GM21390 (cell line): Measurements from ENCODE around the gene PCBP1.
"Not testable (repeated sequence)": the region's sequence is repeated elsewhere in the genome, so short reads cannot be mapped to it uniquely, and the experiment has no call there.

Experiments
- ATAC-seq: cut with Tn5 transposase; IDR thresholded peaks from one replicate; pipeline ENCODE4 v1.9.1; 2021; ENCODE audit not compliant: unreplicated experiment

PCBP1 gene

DNA sequence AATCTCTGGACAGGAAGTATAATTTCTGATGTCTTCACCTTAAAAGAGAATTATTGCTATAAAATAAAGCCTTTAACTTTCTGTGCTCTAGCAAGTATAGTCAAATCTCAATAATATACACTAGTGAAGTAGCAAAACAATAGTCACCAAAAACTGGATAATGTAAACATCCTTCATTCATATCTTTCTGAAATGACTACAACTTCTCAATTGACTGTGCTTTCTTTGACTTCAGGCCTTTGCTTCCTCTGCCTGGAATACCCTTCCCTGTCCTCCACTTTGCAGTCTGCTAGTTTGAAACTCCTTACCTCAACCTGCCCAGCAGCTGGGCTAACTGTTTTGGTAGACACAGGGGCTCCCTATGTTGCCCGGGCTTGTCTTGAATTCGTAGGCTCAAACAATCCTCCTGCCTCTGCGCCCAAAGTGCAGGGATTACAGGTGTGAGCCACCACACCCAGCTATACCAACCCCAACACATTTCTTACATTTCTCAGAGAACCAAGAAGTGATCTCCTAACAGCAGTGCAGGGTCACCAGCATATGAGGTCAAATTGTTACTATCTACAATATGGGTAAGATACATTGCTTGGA lies 6.6 kb upstream of the PCBP1 start:
- ATAC-seq, result no peak

DNA sequence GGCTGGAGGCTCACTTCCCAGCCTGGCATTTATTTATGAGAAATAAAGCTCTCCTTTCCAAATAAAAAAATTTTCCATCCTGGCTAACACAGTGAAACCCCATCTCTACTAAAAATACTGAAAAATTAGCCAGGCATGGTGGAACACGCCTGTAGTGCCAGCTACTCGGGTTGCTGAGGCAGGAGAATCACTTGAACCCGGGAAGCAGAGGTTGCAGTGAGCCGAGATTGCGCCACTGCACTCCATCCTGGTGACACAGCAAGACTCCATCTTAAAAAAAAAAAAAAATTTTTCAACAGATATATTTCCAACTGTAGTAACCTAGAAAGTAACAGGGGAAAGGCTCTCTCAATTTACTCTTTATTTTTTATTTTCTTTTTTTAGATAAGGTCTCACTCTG lies 6.1 kb upstream of the PCBP1 start:
- no peak for ATAC-seq

DNA sequence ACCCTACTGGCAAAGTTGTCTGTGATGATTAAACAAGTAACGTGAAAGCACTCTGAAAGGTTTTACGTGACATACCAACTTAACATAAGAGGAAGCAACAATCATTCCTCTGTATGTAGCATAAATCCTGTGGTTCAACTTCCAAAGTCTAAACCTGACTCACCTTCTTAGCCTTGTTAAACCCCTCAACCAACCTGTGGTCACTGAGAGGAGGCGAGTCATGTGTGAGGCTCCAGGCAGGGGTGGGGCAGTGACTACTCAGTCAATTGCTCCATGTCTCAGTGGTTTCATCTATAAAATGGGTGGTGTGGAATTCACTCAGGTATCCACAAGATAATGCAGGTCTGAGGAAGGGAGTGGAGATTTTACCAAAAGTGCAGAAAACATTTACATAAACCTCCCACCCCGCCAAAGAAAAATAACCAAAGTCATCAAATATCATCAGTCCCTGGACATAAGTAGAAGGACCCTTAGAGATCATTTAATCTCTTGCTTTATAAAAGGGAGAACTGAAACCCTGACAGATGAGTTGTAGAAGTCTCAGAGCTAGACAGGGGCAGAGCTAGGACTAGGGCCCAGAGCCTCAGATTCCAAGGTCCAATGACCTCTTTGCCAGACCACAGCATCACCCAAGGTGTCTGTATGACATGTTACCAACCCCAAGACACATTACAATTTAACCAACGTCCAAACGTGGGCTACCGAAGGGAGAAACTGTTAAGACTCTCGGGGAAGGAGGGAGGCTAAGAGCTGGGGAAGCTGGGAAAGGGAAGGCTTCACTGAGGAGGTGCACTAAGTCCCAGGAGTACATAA lies 3.7 kb upstream of the PCBP1 start:
- ATAC-seq, result peak; percentile 44

DNA sequence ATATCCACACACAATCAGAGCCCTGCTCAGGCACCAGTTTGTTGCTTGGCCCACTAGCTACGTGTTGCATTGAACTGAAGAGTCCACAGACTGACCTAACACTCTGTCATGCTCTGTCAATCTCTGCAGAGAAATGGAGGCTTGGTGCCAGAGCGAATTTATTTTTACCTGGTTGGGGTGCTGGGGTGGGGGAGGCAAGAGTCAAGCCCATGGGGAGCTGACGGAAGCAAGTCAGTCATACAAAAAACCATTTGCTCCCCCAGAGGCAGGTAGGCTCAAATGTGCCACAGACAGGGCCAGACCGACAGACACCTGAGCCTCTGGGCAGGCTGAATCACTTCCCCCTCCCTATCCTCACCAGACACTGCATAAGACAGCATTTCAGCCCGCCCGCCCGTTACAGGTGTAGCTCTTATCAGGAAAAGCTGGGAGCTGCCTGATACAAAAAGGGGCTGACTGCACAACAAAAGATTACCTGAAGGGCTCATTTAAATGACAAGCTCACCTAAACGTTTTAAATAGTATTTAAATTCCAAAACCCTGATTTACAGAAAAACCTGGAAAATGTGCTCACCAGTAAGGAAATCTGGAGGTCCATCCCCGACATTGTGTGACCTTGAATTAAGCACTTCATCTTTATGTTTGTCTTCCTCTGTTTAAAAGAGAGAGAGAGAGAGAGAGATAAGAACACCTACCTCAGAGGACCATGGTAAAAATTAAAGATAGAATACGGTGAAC lies 2.1 kb upstream of the PCBP1 start:
- ATAC-seq, result no peak

DNA sequence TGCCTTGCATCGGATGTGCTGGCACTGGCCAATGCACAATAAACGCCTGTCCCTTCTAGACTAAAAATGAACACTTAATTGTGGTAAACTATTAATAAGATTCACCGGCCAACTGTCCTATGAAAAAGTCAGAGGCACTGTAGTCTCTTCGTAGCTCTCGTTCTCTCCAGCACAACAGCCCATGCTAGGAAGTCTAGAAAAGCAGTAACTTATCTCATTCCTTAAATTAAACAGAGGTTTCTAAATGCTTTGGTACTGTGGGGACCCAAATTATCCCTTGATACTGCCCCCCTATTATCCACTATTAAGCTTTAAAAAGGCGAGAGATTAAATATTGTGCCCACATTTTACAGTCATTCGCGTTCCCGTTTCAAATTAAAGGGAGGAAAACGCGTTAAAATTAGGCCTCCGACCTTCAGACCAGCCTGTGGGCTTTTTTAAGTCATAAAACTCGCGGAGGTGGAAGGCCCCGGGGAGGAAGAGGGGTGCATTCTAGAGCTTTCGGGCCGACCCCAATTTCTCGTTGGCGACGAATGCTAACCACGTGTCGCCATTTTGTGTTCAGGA lies 1.5 kb upstream of the PCBP1 start:
- ATAC-seq, result no peak

DNA sequence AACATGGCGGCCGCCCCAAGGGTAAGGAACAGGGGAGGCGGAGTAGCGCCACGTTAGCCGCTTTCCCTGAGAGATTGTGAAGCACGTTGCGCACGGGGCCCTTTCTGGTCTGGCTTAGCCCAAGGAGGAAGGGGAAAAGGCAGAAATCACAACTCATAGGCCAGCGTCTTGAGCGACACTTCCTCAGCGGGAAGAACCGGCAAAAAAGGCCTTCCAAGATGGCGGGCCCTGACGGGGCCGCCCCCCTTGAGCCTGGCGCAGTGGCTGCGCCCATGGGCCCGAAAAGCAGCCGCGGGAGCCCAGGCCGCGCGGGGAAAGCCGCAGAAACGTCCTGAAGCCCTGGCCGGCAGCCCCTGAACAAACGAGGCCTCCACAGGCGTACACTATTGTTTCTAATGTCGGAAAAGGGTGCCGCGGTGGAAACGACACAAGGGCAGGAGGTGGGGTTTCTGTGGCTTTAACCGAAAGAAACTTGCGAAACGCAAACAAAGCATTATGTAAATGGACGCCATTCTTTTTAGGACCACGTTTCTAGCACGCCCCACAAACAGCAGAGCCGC lies 919 bp upstream of the PCBP1 start:
- peak; percentile 38 for ATAC-seq

DNA sequence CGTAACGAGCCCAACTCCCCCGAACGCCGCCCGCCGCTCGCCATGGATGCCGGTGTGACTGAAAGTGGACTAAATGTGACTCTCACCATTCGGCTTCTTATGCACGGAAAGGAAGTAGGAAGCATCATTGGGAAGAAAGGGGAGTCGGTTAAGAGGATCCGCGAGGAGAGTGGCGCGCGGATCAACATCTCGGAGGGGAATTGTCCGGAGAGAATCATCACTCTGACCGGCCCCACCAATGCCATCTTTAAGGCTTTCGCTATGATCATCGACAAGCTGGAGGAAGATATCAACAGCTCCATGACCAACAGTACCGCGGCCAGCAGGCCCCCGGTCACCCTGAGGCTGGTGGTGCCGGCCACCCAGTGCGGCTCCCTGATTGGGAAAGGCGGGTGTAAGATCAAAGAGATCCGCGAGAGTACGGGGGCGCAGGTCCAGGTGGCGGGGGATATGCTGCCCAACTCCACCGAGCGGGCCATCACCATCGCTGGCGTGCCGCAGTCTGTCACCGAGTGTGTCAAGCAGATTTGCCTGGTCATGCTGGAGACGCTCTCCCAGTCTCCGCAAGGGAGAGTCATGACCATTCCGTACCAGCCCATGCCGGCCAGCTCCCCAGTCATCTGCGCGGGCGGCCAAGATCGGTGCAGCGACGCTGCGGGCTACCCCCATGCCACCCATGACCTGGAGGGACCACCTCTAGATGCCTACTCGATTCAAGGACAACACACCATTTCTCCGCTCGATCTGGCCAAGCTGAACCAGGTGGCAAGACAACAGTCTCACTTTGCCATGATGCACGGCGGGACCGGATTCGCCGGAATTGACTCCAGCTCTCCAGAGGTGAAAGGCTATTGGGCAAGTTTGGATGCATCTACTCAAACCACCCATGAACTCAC lies 673 bp downstream of the PCBP1 start:
- no peak for ATAC-seq

DNA sequence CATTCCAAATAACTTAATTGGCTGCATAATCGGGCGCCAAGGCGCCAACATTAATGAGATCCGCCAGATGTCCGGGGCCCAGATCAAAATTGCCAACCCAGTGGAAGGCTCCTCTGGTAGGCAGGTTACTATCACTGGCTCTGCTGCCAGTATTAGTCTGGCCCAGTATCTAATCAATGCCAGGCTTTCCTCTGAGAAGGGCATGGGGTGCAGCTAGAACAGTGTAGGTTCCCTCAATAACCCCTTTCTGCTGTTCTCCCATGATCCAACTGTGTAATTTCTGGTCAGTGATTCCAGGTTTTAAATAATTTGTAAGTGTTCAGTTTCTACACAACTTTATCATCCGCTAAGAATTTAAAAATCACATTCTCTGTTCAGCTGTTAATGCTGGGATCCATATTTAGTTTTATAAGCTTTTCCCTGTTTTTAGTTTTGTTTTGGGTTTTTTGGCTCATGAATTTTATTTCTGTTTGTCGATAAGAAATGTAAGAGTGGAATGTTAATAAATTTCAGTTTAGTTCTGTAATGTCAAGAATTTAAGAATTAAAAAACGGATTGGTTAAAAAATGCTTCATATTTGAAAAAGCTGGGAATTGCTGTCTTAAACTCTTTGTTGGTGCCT lies 1.4 kb downstream of the PCBP1 start:
- no peak for ATAC-seq

DNA sequence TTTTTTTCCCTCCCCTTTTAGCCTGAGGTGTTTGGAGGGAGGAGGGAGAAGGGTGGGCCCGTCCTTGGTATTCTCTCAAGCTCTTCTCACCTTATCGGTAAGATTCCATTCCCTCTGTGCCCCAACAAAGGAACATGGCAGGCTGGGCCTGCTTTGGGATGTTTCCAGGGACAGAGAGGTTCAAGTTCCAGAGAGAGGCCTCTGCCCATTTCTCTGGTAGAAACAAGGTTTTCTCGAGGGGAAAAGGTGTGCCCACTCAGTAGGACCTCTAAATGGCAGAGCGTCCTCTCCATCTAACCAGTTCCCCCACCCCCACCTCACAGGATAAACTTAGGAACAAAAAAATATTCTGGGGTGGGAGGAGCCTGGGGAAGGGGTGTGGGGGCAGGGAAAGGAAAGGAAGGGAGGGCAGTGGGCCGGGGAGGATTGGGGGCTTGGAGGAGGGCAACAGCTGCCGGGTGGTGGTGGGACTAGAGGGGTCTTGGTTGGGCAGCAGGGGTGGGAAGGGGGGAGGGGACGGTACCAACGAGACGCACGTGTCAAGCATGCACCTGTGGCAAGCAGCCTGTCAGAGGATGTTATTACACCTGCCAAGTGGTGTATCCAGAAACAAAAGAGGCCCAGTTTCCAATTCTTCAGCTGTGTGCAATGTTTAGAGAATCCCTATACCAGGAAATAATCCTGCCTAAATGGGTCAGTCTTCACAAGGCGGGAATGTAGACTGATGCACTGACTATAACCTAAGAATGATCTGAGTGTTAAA lies 2.1 kb downstream of the PCBP1 start:
- ATAC-seq, result no peak

DNA sequence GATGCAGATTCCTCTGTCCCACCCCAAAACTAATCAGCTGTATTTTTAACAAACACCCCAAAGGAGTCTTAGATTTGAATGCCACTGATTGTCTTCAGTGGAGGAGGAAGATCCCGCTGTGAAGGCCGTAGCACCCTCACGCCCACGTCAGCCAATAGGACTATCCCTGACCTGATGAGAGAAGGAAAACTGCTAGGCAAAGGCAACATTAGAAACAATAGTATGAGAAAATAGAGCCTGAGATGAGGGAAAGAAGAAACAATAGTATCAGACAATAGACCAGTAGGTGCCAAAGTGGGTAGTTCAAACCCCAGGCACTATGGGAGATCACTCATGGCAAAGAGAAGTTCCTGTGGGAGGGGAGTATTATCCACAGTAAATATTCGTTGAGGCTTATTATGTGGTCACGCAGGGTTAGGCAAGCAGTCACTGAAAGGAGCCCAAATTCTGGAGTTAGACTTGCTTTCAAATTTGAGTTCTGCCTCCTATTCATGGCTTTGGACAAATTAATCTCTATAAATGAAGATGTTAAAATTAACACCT lies 2.8 kb downstream of the PCBP1 start:
- no peak for ATAC-seq

DNA sequence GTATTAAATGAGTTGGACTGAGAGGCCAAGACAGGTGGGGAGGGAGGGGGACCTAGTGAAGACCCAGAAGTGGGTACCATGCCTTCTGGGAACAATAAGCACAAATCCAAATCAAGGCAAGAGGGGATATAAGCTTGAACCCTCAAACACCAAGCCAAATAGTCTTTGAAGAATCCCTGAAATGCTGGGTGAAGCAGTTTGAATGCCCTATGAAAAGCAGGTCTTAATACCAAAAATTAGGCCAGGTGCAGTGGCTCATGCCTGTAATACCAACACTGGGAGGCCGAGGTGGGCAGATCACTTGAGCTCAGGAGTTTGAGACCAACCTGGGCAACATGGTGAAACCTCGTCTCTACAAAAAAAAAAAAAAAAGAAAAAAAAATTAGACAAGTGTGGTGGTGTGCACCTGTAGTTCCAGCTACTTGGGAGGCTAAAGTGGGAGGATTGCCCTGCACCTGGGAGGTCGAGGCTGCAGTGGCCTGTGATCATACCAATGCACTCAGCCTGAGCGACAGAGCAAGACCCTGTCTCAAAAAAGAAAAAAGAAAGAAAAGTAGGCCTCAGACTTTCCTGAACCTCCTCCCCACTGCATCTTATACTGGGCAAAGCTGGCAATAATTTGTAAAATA lies 3.5 kb downstream of the PCBP1 start:
- ATAC-seq, result no peak

DNA sequence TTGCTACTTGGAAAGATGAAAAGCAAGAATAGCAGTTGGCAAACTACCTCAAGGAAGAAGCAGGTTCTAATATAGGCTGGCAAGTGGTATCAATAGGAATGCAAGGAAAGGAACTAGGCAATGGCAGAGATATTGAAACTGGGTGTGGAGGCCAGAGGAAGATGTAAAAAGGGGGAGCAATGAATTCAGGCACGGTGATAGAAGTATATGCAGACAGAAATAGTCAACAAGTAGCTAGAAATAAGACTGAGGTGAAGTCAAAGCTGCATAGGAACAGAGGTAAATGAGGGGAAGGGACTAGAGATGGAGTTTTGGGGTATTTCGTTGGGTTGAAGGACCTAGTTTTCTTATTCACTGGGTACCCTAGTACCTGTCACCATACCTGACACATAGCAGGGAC lies 4.1 kb downstream of the PCBP1 start:
- no peak for ATAC-seq

DNA sequence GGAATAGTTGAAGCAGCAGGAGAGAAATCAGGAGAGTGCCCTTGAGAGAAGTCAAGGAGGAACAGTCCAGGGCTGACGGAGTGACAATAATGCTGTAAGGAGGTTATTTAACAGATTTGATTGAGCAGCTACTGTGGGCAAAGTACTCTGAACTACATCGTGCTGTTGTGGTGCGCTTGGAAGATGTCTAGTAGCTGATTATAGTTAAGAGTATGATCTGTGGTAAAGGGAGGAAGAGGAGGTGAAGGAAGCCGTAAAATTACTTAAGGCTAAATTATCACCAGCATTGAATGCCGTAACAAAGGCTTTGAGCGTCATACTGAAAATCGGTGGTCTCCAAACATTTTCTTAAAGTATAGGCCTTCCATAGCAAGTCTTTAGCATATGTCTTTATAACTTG lies 4.5 kb downstream of the PCBP1 start:
- ATAC-seq, result no peak

DNA sequence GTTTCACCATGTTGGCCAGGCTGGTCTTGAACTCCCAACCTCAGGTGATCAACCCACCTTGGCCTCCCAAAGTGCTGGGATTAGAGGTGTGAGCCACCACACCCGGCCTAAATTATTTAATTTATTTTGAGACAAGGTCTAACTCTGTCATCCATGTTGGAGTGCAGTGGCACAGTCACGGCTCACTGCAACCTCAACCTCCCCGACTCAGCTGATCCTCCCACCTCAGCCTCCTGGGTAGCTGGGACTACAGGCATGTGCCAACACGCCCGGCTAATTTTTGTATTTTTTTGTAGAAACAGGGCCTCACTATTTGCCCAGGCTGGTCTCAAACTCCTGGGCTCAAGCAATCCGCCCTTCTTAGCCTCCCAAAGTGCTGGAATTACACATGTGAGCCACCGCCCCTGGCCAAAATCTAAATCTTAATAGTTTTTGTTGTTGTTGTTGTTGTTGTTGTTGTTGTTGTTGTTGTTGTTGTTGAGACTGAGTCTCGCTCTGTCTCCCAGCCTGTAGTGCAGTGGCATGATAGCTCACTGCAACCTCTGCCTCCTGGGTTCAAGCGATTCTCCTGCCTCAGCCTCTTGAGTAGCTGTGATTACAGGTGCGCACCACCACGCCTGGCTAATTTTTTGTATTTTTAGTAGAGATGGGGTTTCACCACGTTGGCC lies 5.4 kb downstream of the PCBP1 start:
- ATAC-seq, result not testable (repeated sequence)

DNA sequence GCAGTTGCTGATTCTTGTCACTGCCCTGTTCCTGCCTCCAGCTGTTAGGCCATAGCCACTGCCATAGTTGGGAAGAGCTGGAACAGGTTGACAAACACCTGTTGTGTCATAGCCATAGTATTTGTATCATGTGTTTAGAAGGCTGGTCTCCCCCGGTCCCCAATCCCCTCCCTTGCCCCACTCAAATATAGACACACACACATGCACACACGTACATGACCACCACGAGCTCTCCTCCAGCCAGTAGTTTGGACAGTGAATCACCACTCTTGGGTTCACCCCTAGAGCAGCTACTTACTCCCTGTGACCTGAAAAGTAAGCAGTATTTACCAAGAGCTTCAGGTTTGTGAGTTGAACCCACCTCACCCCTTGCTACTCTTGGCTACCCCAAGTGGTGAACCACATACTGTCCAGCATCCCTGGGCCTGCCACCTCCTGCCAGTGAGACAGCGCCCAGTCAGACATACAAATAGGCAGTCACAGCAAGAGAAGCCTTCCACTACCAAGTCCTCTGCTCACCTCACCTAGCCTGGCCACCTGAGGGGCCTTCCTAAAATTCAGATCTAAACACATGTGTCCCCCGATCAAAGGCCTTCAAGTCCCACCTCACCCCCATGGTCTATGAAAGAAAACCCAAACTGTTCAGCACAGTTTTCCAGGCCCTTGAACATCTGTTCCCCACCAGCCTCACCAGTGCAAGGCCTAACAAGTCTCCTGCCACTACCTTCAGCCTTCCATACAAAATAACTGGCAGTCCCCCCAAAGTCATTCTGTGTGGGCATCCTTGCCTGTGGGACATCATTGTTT lies 7.1 kb downstream of the PCBP1 start:
- ATAC-seq, result no peak

DNA sequence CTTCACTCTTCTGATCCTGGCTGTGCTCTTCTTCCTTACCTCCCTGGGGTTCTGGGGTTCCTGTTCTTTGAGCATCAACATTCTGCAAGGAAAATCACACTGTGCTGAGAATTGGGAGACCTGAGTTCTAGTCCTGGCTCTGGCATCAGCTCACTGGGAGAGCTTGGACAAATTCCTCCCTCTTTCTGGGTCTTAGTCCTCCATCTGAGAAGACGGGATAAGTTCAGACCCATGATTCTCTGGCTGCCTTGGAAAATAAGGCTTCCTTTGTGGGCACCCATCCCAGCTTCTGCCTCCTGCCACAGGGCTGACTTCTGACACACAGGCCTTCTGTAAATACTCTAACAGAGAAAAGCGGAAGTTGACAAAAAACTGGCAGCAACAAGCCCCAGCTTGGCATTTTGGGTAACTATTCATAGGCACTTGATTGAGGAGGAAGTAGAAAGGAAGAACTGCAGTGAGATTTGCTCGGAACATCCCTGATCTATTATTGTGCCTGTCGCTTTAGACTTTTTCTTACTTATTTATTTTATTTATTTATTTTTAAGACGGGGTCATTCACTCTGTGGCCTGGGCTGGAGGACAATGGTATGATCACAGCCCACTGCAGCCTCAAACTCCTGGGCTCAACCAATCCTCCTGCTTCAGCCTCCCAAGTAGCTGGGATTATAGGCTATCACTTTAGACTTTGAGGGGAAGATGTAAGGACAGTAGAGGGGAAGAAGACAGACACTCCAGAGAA lies 7.9 kb downstream of the PCBP1 start:
- peak; percentile 73 for ATAC-seq
